Endothelial cell of umbilical vein (primary cell): ENCODE results near the gene EIF2AK3. TPM values are rescaled to one million over a fixed set of nuclear protein-coding genes. Genes with fewer than 3 reads are reported as not detected.

Experiments
- BruUV-seq: library from RNA; stranded (reverse); fragments of 400-500 nt; replicated peaks from 2 replicates; lab custom pipeline; 2021; lab: Mats Ljungman, UMichigan
- CTCF ChIA-PET: fragments of 300-600, 350-600 bp; sonication (Branson Sonifier 250); formaldehyde crosslinking; loops from one replicate; lab custom pipeline; 2021; ENCODE audit warnings: antibody characterized with exemption, inconsistent platforms; lab: Charles Lee
- POLR2A ChIA-PET: fragments of 300-600, 350-600 bp; sonication (Branson Sonifier 250); formaldehyde crosslinking; loops from one replicate; lab custom pipeline; 2021; ENCODE audit warnings: antibody characterized with exemption, inconsistent platforms; lab: Charles Lee
- DNase-seq: peaks from one replicate; pipeline ENCODE4 v3.0.0-alpha.2; 2011; ENCODE audit warnings: low read depth, low spot score
- FAIRE-seq: peaks from 2 replicates; lab custom pipeline; 2011; peaks lifted over from hg19 to GRCh38; lab: Jason Lieb, UNC
- H2AFZ ChIP-seq: 2 replicates; pipeline ENCODE4 v1.6.0; 2012; ENCODE audit warnings: low read depth, low read length, control low read depth, inconsistent platforms
- H3K27ac ChIP-seq: 2 replicates; pipeline ENCODE4 v1.5.1; 2011; ENCODE audit warnings: low read depth, mild to moderate bottlenecking, control low read depth, low read length, moderate library complexity; ENCODE audit not compliant: insufficient read depth
- H3K27me3 ChIP-seq, 2 experiments: 2 replicates each; pipeline versions ENCODE4 v1.6.0 to v1.6.1; 2011; ENCODE audit warnings: low read length in 2 of 2, mixed read lengths in 1 of 2; ENCODE audit not compliant: control insufficient read depth in 2 of 2, insufficient read depth in 2 of 2
- H3K36me3 ChIP-seq, 2 experiments: 2 replicates in 1 of 2; 3 replicates in 1 of 2; pipeline ENCODE4 v1.5.1; 2011; ENCODE audit warnings: low read length in 2 of 2, mild to moderate bottlenecking in 1 of 2, moderate library complexity in 1 of 2; ENCODE audit not compliant: control insufficient read depth in 2 of 2, insufficient read depth in 2 of 2; ENCODE audit errors: extremely low read depth in 1 of 2
- H3K4me1 ChIP-seq: 3 replicates; pipeline ENCODE4 v1.5.1; 2011; ENCODE audit warnings: mild to moderate bottlenecking, low read length; ENCODE audit not compliant: control insufficient read depth, insufficient read depth; ENCODE audit errors: extremely low read depth
- H3K4me2 ChIP-seq: 2 replicates; pipeline ENCODE4 v1.6.1; 2011; ENCODE audit warnings: low read length, control low read depth, mixed read lengths; ENCODE audit not compliant: insufficient read depth
- H3K4me3 ChIP-seq, 3 experiments: fragments of 200-600 bp in 1 of 3; sonication (generic), shearing (Covaris generic) in 1 of 3; replicated peaks in 1 of 3; 2 replicates each; pipeline ENCODE4 v1.5.1; 2011 to 2016; ENCODE audit warnings: control low read depth in 3 of 3, low read length in 3 of 3, mild to moderate bottlenecking in 2 of 3, inconsistent platforms in 1 of 3, low read depth in 1 of 3, moderate library complexity in 1 of 3; ENCODE audit not compliant: insufficient read depth in 1 of 3
- H3K79me2 ChIP-seq: 2 replicates; pipeline ENCODE4 v1.6.0; 2012; ENCODE audit warnings: low read length, inconsistent platforms; ENCODE audit not compliant: control insufficient read depth, insufficient read depth
- H3K9ac ChIP-seq: replicated peaks from 2 replicates; pipeline ENCODE3; 2011; ENCODE audit warnings: low read length, control low read depth; ENCODE audit not compliant: insufficient read depth; ENCODE audit errors: extremely low read depth
- H3K9me1 ChIP-seq: replicated peaks from 3 replicates; pipeline ENCODE4 v1.6.0; 2011; ENCODE audit warnings: mild to moderate bottlenecking, low read length; ENCODE audit not compliant: control insufficient read depth, insufficient read depth; ENCODE audit errors: extremely low read depth
- H3K9me3 ChIP-seq: replicated peaks from 2 replicates; pipeline ENCODE4 v1.5.1; 2012; ENCODE audit warnings: low read length, inconsistent platforms; ENCODE audit not compliant: control insufficient read depth, insufficient read depth
- H4K20me1 ChIP-seq: replicated peaks from 2 replicates; pipeline ENCODE3; 2011; ENCODE audit warnings: mild to moderate bottlenecking, low read length; ENCODE audit not compliant: control insufficient read depth, insufficient read depth; ENCODE audit errors: extremely low read depth
- CTCF ChIP-seq, 2 donors: IDR thresholded peaks; 1 replicate in 1 of 2; 2 replicates in 1 of 2; pipeline ENCODE4 v1.5.1; 2011; ENCODE audit warnings: low read length in 2 of 2, mild to moderate bottlenecking in 2 of 2, moderate library complexity in 2 of 2, control low read depth in 1 of 2, inconsistent platforms in 1 of 2, low read depth in 1 of 2; ENCODE audit not compliant: insufficient read depth in 1 of 2; ENCODE audit errors: extremely low read depth in 1 of 2
- FOS ChIP-seq: IDR thresholded peaks from 2 replicates; pipeline ENCODE4 v1.6.1; 2011; ENCODE audit warnings: mild to moderate bottlenecking, low read length, moderate library complexity, borderline replicate concordance; ENCODE audit not compliant: insufficient read depth
- JUN ChIP-seq: IDR thresholded peaks from 2 replicates; pipeline ENCODE4 v1.6.1; 2011; ENCODE audit warnings: borderline replicate concordance, low read depth; ENCODE audit not compliant: insufficient read length, insufficient read depth
- MAX ChIP-seq: IDR thresholded peaks from 2 replicates; pipeline ENCODE4 v1.6.1; 2011; ENCODE audit not compliant: insufficient read depth, insufficient read length
- MYC ChIP-seq: IDR thresholded peaks from one replicate; pipeline ENCODE4 v1.6.1; 2011; ENCODE audit warnings: mild to moderate bottlenecking, low read depth, low read length
- POLR2A ChIP-seq: IDR thresholded peaks from 2 replicates; pipeline ENCODE4 v1.6.1; 2012; ENCODE audit warnings: low read depth, mild to moderate bottlenecking, control low read depth, low read length
- POLR2AphosphoS5 ChIP-seq: IDR thresholded peaks from 2 replicates; pipeline ENCODE4 v1.6.1; 2012; ENCODE audit warnings: low read depth, mild to moderate bottlenecking, control low read depth, low read length, moderate library complexity; ENCODE audit not compliant: insufficient read depth
- dilution Hi-C: fragments of 300-500 bp; cut with MboI; formaldehyde crosslinking; loops from one replicate; pipeline ENCODE4 v1.15.0; 2019; ENCODE audit warnings: low sequenced_read_pairs; ENCODE audit not compliant: extremely low pct_ligation_motif_present
- intact Hi-C: fragments of 100-400 bp; cut with micrococcal nuclease; formaldehyde crosslinking; loops from one replicate; pipeline ENCODE4 v1.10.0; 2022
- polyA plus RNA-seq, 4 experiments: library from polyadenylated mRNA; depleted of rRNA in 3 of 4; stranded (reverse) in 3 of 4; unstranded in 1 of 4; fragments of >200 nt; gene quantifications; 2 replicates each; pipeline versions ENCODE4 v1.2.1 to v1.2.3, GENCODE V29; 2011 to 2012; ENCODE audit warnings: missing spikeins in 1 of 4
- total RNA-seq: library from RNA; stranded (reverse); gene quantifications from 2 replicates; pipeline ENCODE4 v1.2.3, GENCODE V29; 2021

The EIF2AK3 gene
- total and polyA plus RNA-seq, 2 donors (not counting 3 experiments of a cell fraction or from before 2014, with no cell fraction given): 5.3 to 17.3 TPM

GRCh38 chr2:88545118-88545517 is 82.1 kb downstream of the EIF2AK3 start:
- Histone ChIP-seq H3K27me3 (peaks cover 6 to 10% of the 10 kb centered on the region in 2 experiments), H3K4me2 (no peak overlapping the region), H3K27ac (no peak overlapping the region), H3K9me3 (no peaks in the 10 kb centered on the region), H3K4me3 (no peak overlapping the region), H2AFZ (no peak overlapping the region), H3K9ac (no peak overlapping the region), H3K36me3 (no peaks in the 10 kb centered on the region), H4K20me1 (no peaks in the 10 kb centered on the region), H3K4me1 (no peaks in the 10 kb centered on the region), H3K9me1 (no peaks in the 10 kb centered on the region), H3K79me2 (no peaks in the 10 kb centered on the region)
- dilution Hi-C loops: no loop called here
- ChIA-PET POLR2A (no interaction called here), CTCF (no interaction called here)
- no peak for TF ChIP-seq MAX
- TF ChIP-seq CTCF (IDR thresholded peaks at IDR 0.05; ENCODE audit: extremely low read depth in 1 of 2, insufficient read depth in 1 of 2, low read depth in 1 of 2, low read length in 2 of 2): no peak
- TF ChIP-seq MYC: no peak
- TF ChIP-seq FOS: no peak
- TF ChIP-seq POLR2A: no peak
- TF ChIP-seq JUN: no peak
- TF ChIP-seq POLR2AphosphoS5: no peak
- DNase-seq (peak; percentile 14), FAIRE-seq (peak; percentile 31)
- BruUV-seq: no TSS peak
- intact Hi-C loops: no loop called here
